GM12878 (cell line): ENCODE results near the gene UQCR11. TPM values are rescaled to one million over a fixed set of nuclear protein-coding genes. Genes with fewer than 3 reads are reported as not detected.

Experiments used
- ATAC-seq: fragments of 200-7000 bp; cut with Tn5 transposase; 3 replicates; pipeline ENCODE4 v1.9.1; 2020; ENCODE audit warnings: mild to moderate bottlenecking, moderate library complexity
- BruUV-seq: library from RNA; stranded (reverse); fragments of 400-500 nt; replicated peaks from 2 replicates; lab custom pipeline; 2021; lab: Mats Ljungman, UMichigan
- CTCF ChIA-PET: fragments of 300-600 bp; sonication (Branson Sonifier 250); formaldehyde crosslinking; extraction: SDS; loops from one replicate; lab custom pipeline; 2021; ENCODE audit warnings: inconsistent platforms; lab: Yijun Ruan, JAX
- POLR2A ChIA-PET: fragments of 350-600 bp; formaldehyde crosslinking; extraction: SDS; loops from one replicate; lab custom pipeline; 2021; ENCODE audit warnings: inconsistent platforms; lab: Charles Lee
- RAD21 ChIA-PET: fragments of 300-600 bp; sonication (Branson Sonifier 250); formaldehyde crosslinking; loops from one replicate; lab custom pipeline; 2023; ENCODE audit warnings: antibody characterized with exemption; ENCODE audit not compliant: unreplicated experiment; lab: Charles Lee
- SMC1A ChIA-PET: fragments of 300-600 bp; sonication (Branson Sonifier 250); formaldehyde crosslinking; loops from one replicate; lab custom pipeline; 2023; ENCODE audit not compliant: unreplicated experiment, uncharacterized antibody; lab: Charles Lee
- DNase-seq: peaks from one replicate; pipeline ENCODE4 v3.0.0-alpha.2; 2011; ENCODE audit warnings: low read depth, low spot score
- FAIRE-seq: peaks from 3 replicates; lab custom pipeline; 2011; peaks lifted over from hg19 to GRCh38; lab: Jason Lieb, UNC
- H2AFZ ChIP-seq: 2 replicates; pipeline ENCODE4 v1.6.0; 2011; ENCODE audit warnings: low read depth, low read length, control low read depth; ENCODE audit not compliant: control insufficient read depth
- H3K27ac ChIP-seq: 2 replicates; pipeline ENCODE4 v1.5.1; 2011; ENCODE audit warnings: control low read depth; ENCODE audit not compliant: control insufficient read depth, insufficient read depth
- H3K27me3 ChIP-seq, 2 experiments: replicated peaks in 1 of 2; 2 replicates each; pipeline versions ENCODE4 v1.6.0 to v1.6.1; 2011; ENCODE audit warnings: low read length in 1 of 2; ENCODE audit not compliant: control insufficient read depth in 2 of 2, insufficient read depth in 2 of 2
- H3K36me3 ChIP-seq, 2 experiments: 2 replicates each; pipeline ENCODE4 v1.5.1; 2011; ENCODE audit warnings: low read length in 1 of 2; ENCODE audit not compliant: control insufficient read depth in 2 of 2, insufficient read depth in 2 of 2
- H3K4me1 ChIP-seq: 2 replicates; pipeline ENCODE4 v1.6.1; 2011; ENCODE audit warnings: mild to moderate bottlenecking, low read length, moderate library complexity, mixed read lengths; ENCODE audit not compliant: control insufficient read depth, insufficient read depth
- H3K4me2 ChIP-seq: 2 replicates; pipeline ENCODE4 v1.6.0; 2011; ENCODE audit warnings: control low read depth; ENCODE audit not compliant: control insufficient read depth, insufficient read depth
- H3K4me3 ChIP-seq: fragments of 200-600 bp; sonication (generic); 2 replicates; pipeline ENCODE4 v1.5.1; 2016
- H3K79me2 ChIP-seq: 2 replicates; pipeline ENCODE4 v1.6.0; 2011; ENCODE audit warnings: low read length; ENCODE audit not compliant: control insufficient read depth, insufficient read depth
- H3K9ac ChIP-seq: 2 replicates; pipeline ENCODE4 v1.8.0; 2011; ENCODE audit warnings: low read length, control low read depth, mixed read lengths; ENCODE audit not compliant: control insufficient read depth, insufficient read depth
- H3K9me3 ChIP-seq: replicated peaks from 3 replicates; pipeline ENCODE4 v1.5.1; 2011; ENCODE audit warnings: mild to moderate bottlenecking, low read length; ENCODE audit not compliant: control insufficient read depth, insufficient read depth
- H4K20me1 ChIP-seq: 2 replicates; pipeline ENCODE4 v1.6.0; 2011; ENCODE audit not compliant: control insufficient read depth, insufficient read depth
- CHD1 ChIP-seq: IDR thresholded peaks from 2 replicates; pipeline ENCODE4 v1.6.1; 2012; ENCODE audit warnings: low read depth, low read length, improper control_type of control experiment
- CHD2 ChIP-seq: IDR thresholded peaks from 2 replicates; pipeline ENCODE4 v1.6.1; 2011; ENCODE audit warnings: low read depth, low read length, improper control_type of control experiment, borderline replicate concordance
- EED ChIP-seq: sonication (generic); IDR thresholded peaks from 2 replicates; pipeline ENCODE4 v1.6.1; 2016; ENCODE audit warnings: antibody characterized with exemption, low read depth
- MAX ChIP-seq: IDR thresholded peaks from 2 replicates; pipeline ENCODE4 v1.6.1; 2012; ENCODE audit warnings: low read depth, low read length, improper control_type of control experiment
- POLR2A ChIP-seq: IDR thresholded peaks from 2 replicates; pipeline ENCODE4 v1.6.1; 2011; ENCODE audit warnings: low read depth, mild to moderate bottlenecking, low read length
- SMARCA5 ChIP-seq: fragments of 450-650 bp; IDR thresholded peaks from 2 replicates; pipeline ENCODE4 v1.6.1; 2017; ENCODE audit warnings: mild to moderate bottlenecking
- SUZ12 ChIP-seq: fragments of 200-600 bp; sonication (generic); IDR thresholded peaks from one replicate; pipeline ENCODE4 v1.6.1; 2018; ENCODE audit warnings: antibody characterized with exemption, mild to moderate bottlenecking; ENCODE audit not compliant: unreplicated experiment
- TCF7 ChIP-seq: IDR thresholded peaks from 2 replicates; pipeline ENCODE4 v1.6.1; 2014; ENCODE audit warnings: antibody characterized with exemption, borderline replicate concordance
- USF2 ChIP-seq: IDR thresholded peaks from 2 replicates; pipeline ENCODE4 v1.6.1; 2011; ENCODE audit warnings: low read depth, low read length, improper control_type of control experiment, borderline replicate concordance
- ZBTB4 ChIP-seq: fragments of 450-650 bp; formaldehyde crosslinking; IDR thresholded peaks from 2 replicates; pipeline ENCODE4 v1.4.0; 2022; ENCODE audit warnings: mild to moderate bottlenecking, moderate library complexity
- WGBS: methylation state at CpG from one replicate; pipeline ENCODE4 v1.1.6; 2016; ENCODE audit warnings: low lambda C conversion rate; ENCODE audit not compliant: insufficient replicate concordance, insufficient coverage; ENCODE audit errors: missing lambda C conversion rate; 5-methylcytosine and 5-hydroxymethylcytosine counted together
- in situ Hi-C: fragments of 300-500 bp; cut with MboI; formaldehyde crosslinking; loops from 9 replicates; pipeline ENCODE4 v1.14.3; 2018; ENCODE audit warnings: mixed read lengths
- intact Hi-C: fragments of 100-400 bp; cut with micrococcal nuclease; formaldehyde crosslinking; loops from one replicate; pipeline ENCODE4 v1.14.2; 2022; ENCODE audit not compliant: unreplicated experiment
- polyA plus RNA-seq, 11 experiments: library from polyadenylated mRNA; depleted of rRNA in 4 of 11; unstranded in 6 of 11; stranded (reverse) in 5 of 11; fragments of >200 nt; fragmentation: Nextera tagmentation in 4 of 11; fragmentation: Illumina TruSeq in 1 of 11; extraction: Ambion mirVana in 4 of 11; extraction: Trizol in 1 of 11; gene quantifications; 1 replicate in 1 of 11; 2 replicates in 10 of 11; pipeline versions ENCODE4 v1.2.1 to v1.2.3, GENCODE V29; 2011 to 2016; ENCODE audit warnings: inconsistent platforms in 2 of 11, missing spikeins in 2 of 11, low read depth in 1 of 11
- total RNA-seq, 4 experiments: library from RNA; depleted of rRNA in 3 of 4; stranded (reverse); fragments of >200 nt in 3 of 4; fragmentation: Illumina TruSeq in 1 of 4; extraction: Trizol in 1 of 4; gene quantifications; 2 replicates each; pipeline versions ENCODE4 v1.2.1 to v1.2.3, GENCODE V29; 2013 to 2021

Gene UQCR11
- total and polyA plus RNA-seq, 10 of the 15 experiments (the other 5 are each of a cell fraction or from before 2014, with no cell fraction given), result 28.6 to 586 (median 193) TPM

- no peak for TF ChIP-seq EED
- no peak for TF ChIP-seq SMARCA5
- TF ChIP-seq USF2, result no peak
- TF ChIP-seq CHD2, result no peak
- TF ChIP-seq MAX, result no peak
These were observed 24.8 kb upstream of the UQCR11 start (continued) for GRCh38 chr19:1630012-1630411.

DNA sequence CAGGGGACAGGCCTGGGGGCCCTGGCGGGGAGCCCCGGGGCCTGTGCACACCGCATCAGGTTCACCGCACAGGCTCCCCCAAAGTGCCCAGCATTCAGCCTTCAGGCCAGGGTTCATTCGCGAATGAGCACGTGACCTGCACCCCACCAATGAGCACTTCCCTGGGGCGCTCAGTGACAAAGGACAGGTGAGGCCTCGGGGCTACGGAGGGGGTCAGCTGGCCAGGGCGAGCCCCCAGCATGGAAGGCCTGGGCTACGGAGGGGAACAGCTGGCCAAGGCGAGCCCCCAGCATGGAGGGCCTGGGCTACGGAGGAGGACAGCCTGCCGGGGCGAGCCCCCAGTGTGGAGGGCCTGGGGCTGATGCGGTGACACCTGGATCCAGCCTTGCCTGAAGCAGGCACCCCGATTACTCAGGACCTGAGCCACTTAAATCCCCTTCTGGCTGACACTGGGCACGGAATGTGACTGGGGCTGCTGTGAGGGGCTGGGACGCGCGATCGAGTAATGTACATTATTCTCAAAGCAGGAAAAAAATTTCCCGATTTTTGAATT is 24.1 kb upstream of the UQCR11 start:
- POLR2A ChIA-PET, result no interaction called here
- H3K4me1 ChIP-seq, result no peaks in the 10 kb centered on the region
- H3K4me2 ChIP-seq, result no peak overlapping the region
- intact Hi-C loops (no loop called here), in situ Hi-C loops (no loop called here)
- ATAC-seq, result no peak
- no peak overlapping the region for H3K9ac ChIP-seq
- no peaks in the 10 kb centered on the region for H3K79me2 ChIP-seq
- H3K4me3 ChIP-seq, result no peak overlapping the region
- H4K20me1 ChIP-seq, result peaks cover 7% of the 10 kb centered on the region
- no peak for DNase-seq
- no peaks in the 10 kb centered on the region for H3K27me3 ChIP-seq
- RAD21 ChIA-PET, result no interaction called here
- no peaks in the 10 kb centered on the region for H3K9me3 ChIP-seq
- peaks cover 11 to 47% of the 10 kb centered on the region in 2 experiments for H3K36me3 ChIP-seq
- 90% methylated on average over 24 of the region's 24 CpGs for WGBS
- TF ChIP-seq CHD1 (no peak), SUZ12 (no peak), POLR2A (peak; percentile 40; the same call in 1 of the 2 replicates), ZBTB4 (no peak), TCF7 (no peak)
- no peak overlapping the region for H2AFZ ChIP-seq
- SMC1A ChIA-PET, result no interaction called here
- CTCF ChIA-PET, result no interaction called here
- no peak for FAIRE-seq
- BruUV-seq, result no TSS peak
- H3K27ac ChIP-seq, result no peak overlapping the region
